Skeletal muscle tissue (tissue), 4 donors: ENCODE measurements around the gene RNF26. TPM values are rescaled to one million over a fixed set of nuclear protein-coding genes. Genes with fewer than 3 reads are reported as not detected.

Experiments used
- H3K27ac ChIP-seq: one replicate; pipeline ENCODE4 v1.7.0; 2013; ENCODE audit warnings: mild to moderate bottlenecking, low read depth, low read length, inconsistent platforms
- H3K27me3 ChIP-seq, 3 donors: one replicate each; pipeline ENCODE4 v1.7.0; 2013; ENCODE audit warnings: low read length in 3 of 3; ENCODE audit not compliant: control insufficient read depth in 3 of 3, insufficient read depth in 3 of 3
- H3K36me3 ChIP-seq, 3 donors: one replicate each; pipeline ENCODE4 v1.7.0; 2013; ENCODE audit warnings: low read length in 3 of 3; ENCODE audit not compliant: control insufficient read depth in 3 of 3, insufficient read depth in 3 of 3
- H3K4me1 ChIP-seq, 3 donors: one replicate each; pipeline ENCODE4 v1.7.0; 2013; ENCODE audit warnings: low read length in 3 of 3, mild to moderate bottlenecking in 3 of 3; ENCODE audit not compliant: control insufficient read depth in 3 of 3, insufficient read depth in 3 of 3
- H3K4me3 ChIP-seq, 3 donors: one replicate each; pipeline ENCODE4 v1.7.0; 2013; ENCODE audit warnings: low read length in 3 of 3
- H3K9ac ChIP-seq, 3 donors: one replicate each; pipeline ENCODE4 v1.7.0; 2013; ENCODE audit warnings: low read length in 3 of 3, mild to moderate bottlenecking in 3 of 3, moderate library complexity in 2 of 3, low read depth in 1 of 3
- H3K9me3 ChIP-seq, 3 donors: one replicate each; pipeline ENCODE4 v1.7.0; 2013; ENCODE audit warnings: low read length in 3 of 3; ENCODE audit not compliant: control insufficient read depth in 3 of 3
- total RNA-seq: library from RNA; depleted of rRNA; stranded (reverse); fragments of >200 nt; gene quantifications from one replicate; pipeline ENCODE4 v1.2.3, GENCODE V29; 2014
- donor health status: Osteomylitis.

RNF26 gene
- total RNA-seq, 1 donor from 2014 or later: 2.1 TPM

GRCh38 chr11:119347940-119348605 lies 13.7 kb downstream of the RNF26 start:
- Histone ChIP-seq H3K27ac (peak overlapping the region; percentile 30), H3K4me1 (peaks cover 15 to 26% (median 18%) of the 10 kb centered on the region in 3 donors), H3K36me3 (no peaks in the 10 kb centered on the region), H3K9me3 (no peaks in the 10 kb centered on the region), H3K4me3 (no peak overlapping the region), H3K27me3 (no peaks in the 10 kb centered on the region), H3K9ac (peak overlapping the region in 1 of 3 donors; percentile 33)

DNA sequence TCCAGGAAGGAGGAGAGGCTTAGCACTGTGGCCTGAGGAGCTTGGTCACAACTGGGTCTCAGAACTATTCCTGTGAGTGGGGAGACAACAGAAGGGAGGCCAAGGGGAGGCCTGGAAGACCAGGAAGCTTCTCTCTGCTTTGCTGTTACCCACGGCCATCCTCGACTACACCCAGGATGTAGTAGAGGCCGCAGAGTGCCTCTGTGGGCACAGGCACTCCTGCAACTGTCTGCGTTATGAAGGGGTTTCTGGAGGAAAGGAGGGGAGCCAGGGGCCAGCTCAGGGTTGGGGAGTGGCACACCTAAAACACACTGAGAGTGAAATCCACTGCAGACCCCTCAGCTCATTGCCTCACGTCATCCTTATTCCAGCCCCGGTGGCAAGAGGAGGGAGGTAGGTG lies 16.0 kb downstream of the RNF26 start:
- H3K4me3 ChIP-seq: no peak overlapping the region
- H3K27ac ChIP-seq: no peak overlapping the region
- H3K4me1 ChIP-seq: peaks cover 21 to 31% (median 21%) of the 10 kb centered on the region in 3 donors
- H3K9ac ChIP-seq: no peak overlapping the region
- peaks cover 0 to 7% (median 4%) of the 10 kb centered on the region in 3 donors for H3K36me3 ChIP-seq
- no peaks in the 10 kb centered on the region for H3K27me3 ChIP-seq
- no peaks in the 10 kb centered on the region for H3K9me3 ChIP-seq

GRCh38 chr11:119351232-119351631 lies 16.9 kb downstream of the RNF26 start:
- Histone ChIP-seq H3K27me3 (no peaks in the 10 kb centered on the region), H3K9me3 (no peaks in the 10 kb centered on the region), H3K36me3 (peaks cover 6 to 8% (median 6%) of the 10 kb centered on the region in 3 donors), H3K9ac (no peak overlapping the region), H3K4me3 (no peak overlapping the region), H3K4me1 (peaks cover 21 to 33% (median 25%) of the 10 kb centered on the region in 3 donors), H3K27ac (no peak overlapping the region)

DNA sequence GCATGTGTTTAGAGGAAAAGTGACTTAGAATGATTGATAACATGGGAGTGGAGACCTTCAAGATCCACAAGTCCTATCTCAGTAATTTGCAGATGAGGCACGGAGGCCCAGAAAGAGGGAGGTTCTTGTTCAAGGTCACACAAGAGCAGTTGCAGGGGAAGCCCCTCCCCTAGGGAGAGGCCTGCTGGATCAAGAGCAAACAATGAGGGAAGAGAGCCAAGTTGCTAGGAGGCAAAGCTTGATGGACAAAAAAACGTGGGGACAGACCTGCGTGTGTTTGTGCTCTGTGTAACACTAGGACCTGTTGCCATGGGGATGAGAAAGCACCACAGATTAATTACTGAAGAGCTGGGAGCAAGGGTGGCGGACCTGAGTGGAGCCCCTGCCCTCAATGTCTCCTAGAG lies 18.5 kb downstream of the RNF26 start:
- H3K36me3 ChIP-seq: peaks cover 9 to 14% (median 12%) of the 10 kb centered on the region in 3 donors
- no peaks in the 10 kb centered on the region for H3K9me3 ChIP-seq
- no peaks in the 10 kb centered on the region for H3K27me3 ChIP-seq
- H3K4me3 ChIP-seq: no peak overlapping the region
- no peak overlapping the region for H3K9ac ChIP-seq
- peaks cover 18 to 28% (median 27%) of the 10 kb centered on the region in 3 donors for H3K4me1 ChIP-seq
- no peak overlapping the region for H3K27ac ChIP-seq

DNA sequence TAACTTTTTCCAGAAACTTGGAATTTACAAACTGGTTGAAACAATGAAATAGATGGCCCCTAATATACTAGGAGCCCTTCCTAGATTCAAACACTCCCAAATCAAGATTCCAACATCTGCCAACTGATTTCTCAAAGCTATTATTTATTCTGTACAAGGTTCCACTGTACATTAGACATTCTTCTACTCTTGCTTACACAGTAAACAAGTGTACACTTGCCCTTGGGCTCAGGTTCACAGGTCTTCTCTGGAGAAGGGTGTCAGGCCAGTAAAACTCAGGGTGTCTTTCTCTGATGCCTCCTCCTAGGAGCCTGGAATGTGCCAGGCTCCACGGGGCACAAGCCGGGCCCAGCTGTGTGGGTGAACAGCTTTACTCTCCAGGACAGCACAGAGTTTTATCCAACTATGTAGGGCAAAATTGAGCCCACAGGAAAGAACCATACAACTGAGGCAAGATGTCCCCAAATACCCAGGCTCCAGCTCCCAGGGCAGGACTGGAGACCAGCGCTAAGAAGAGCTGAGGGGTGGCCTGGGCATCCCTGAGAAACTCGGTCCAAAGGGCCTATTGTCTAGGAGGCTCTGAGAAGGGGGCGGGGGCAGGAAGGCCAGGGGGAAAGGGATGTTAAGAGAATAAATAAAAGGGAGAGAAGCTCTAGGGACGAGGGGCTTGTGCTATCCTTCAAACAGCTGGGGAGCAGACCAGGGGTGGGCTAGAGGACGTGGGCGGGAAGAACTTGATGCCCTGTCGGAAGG lies 20.9 kb downstream of the RNF26 start:
- H3K9me3 ChIP-seq: no peaks in the 10 kb centered on the region
- peaks cover 32 to 36% (median 32%) of the 10 kb centered on the region in 3 donors for H3K36me3 ChIP-seq
- H3K4me3 ChIP-seq: no peak overlapping the region
- peak overlapping the region in 1 of 3 donors; percentile 23 for H3K9ac ChIP-seq
- H3K4me1 ChIP-seq: peaks cover 23 to 48% (median 37%) of the 10 kb centered on the region in 3 donors
- no peaks in the 10 kb centered on the region for H3K27me3 ChIP-seq
- no peak overlapping the region for H3K27ac ChIP-seq

DNA sequence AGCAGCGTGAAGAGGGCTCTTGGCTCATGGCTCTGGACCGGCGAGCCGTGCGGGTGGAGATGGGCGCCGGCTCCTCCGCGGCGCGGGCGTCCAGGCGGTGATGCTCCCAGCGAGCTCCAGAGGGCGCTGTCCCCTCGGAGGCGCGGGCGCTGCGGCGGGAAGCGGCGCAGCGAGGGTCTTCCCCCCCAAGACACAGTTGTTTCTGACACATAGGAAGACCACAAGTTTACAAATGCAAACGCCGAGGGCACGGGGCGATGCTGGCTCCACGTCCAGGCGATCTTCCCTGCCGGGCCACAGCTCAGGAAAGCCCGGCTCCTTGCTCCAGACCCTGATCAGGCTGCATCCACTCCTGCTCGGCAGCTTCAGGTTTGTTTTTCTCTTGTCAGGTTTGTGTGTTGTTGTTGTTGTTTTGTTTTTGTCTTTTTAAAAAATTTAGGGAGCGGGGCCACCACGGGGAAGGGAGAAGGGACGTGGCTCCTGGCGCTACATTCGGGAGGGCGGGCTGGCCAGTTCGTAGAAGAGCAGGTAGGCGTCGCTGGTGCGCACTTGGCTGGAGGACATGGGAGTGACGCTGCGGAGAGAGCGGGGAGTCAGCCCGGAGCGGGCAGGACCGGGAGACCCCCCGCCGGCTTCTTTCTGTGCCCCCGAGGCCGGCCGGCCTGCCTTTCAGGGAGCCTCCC lies 22.2 kb downstream of the RNF26 start:
- Histone ChIP-seq H3K9ac (peak overlapping the region; percentile 40 to 71 (median 58)), H3K27ac (peak overlapping the region; percentile 60), H3K27me3 (no peaks in the 10 kb centered on the region), H3K36me3 (peaks cover 32 to 36% (median 32%) of the 10 kb centered on the region in 3 donors), H3K9me3 (no peaks in the 10 kb centered on the region), H3K4me1 (peaks cover 32 to 59% (median 48%) of the 10 kb centered on the region in 3 donors), H3K4me3 (peak overlapping the region; percentile 60 to 72 (median 61))

DNA sequence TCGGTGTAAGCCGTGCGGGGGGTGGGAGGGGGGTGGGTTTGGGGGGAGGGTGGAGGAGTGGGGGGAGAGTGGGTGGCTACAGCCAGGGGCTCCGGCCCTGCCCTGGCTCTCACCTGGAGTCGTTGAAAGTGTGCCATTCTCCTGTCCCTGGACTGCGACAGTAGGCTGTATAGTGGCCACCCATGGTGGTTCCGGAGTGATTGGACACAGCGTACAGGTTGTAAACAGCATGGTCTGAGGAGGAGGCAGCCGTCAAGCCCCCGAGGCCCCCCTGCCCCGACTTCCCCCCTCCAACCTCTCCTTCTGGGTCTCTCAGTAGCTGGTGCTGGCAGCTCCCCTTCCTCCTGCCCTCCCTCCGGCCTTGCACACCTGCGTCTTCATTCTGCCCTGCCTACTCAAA lies 22.7 kb downstream of the RNF26 start:
- Histone ChIP-seq H3K27me3 (no peaks in the 10 kb centered on the region), H3K36me3 (peaks cover 32 to 36% (median 32%) of the 10 kb centered on the region in 3 donors), H3K9me3 (no peaks in the 10 kb centered on the region), H3K4me3 (no peak overlapping the region), H3K4me1 (peaks cover 38 to 65% (median 54%) of the 10 kb centered on the region in 3 donors), H3K27ac (peak overlapping the region; percentile 56), H3K9ac (no peak overlapping the region)

- H3K4me3 ChIP-seq: no peak overlapping the region
- peak overlapping the region; percentile 7 to 84 (median 74) for H3K9ac ChIP-seq
Measured at GRCh38 chr11:119359365-119360214, 25.3 kb downstream of the RNF26 start.

More at GRCh38 chr11:119359365-119360214, 25.3 kb downstream of the RNF26 start:
- Histone ChIP-seq H3K9me3 (no peaks in the 10 kb centered on the region), H3K36me3 (peaks cover 32 to 39% (median 36%) of the 10 kb centered on the region in 3 donors), H3K27me3 (no peaks in the 10 kb centered on the region), H3K27ac (peak overlapping the region; percentile 100), H3K4me1 (peaks cover 44 to 75% (median 64%) of the 10 kb centered on the region in 3 donors)
